ENCODE measurements around the gene MICALL1.

MICALL1 gene

DNA sequence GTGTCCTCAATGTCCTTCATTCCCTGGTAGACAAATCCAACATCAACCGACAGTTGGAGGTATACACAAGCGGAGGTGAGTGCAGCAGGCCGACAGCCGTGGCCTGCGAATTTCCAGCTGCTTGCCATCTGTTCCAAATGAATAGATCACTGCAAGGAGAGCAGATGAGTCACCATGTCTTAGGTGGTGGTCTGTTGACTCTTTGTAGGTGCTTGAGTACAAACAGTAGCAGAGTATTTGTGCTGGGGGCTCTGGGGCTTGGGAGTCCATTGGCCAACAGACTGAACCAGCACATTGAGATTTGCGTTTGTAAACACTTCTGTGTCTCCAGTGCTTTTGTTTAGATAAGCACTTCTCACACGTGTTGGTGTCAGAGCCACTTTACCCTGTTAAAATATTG, 35.8 kb upstream of the MICALL1 start:
- no CpG with 5 or more reads among the region's 7 CpGs for WGBS (ENCODE audit: extremely low coverage, insufficient coverage, low lambda C conversion rate)
- Histone ChIP-seq H3K9ac (ENCODE audit: low read length) (no peak overlapping the region), H2BK5ac (ENCODE audit: low read length) (no peak overlapping the region), H3K4ac (ENCODE audit: low read depth, low read length) (no peak overlapping the region), H3K4me2 (ENCODE audit: low read length) (no peak overlapping the region), H3K23ac (ENCODE audit: low read length) (no peak overlapping the region), H3K79me1 (ENCODE audit: low read length) (peaks cover 4% of the 10 kb centered on the region), H2BK120ac (ENCODE audit: low read depth, low read length) (no peak overlapping the region), H3K79me2 (ENCODE audit: control insufficient read depth, insufficient read depth, low read length) (no peaks in the 10 kb centered on the region), H3K4me1 (ENCODE audit: control insufficient read depth, low read depth, low read length) (no peaks in the 10 kb centered on the region), H3K18ac (ENCODE audit: low read length) (no peak overlapping the region), H3K56ac (ENCODE audit: low read length) (no peak overlapping the region), H3K4me3 (ENCODE audit: low read length) (no peak overlapping the region), H2AK5ac (ENCODE audit: low read length) (no peak overlapping the region), H3K27me3 (ENCODE audit: insufficient read depth, low read length, poor library complexity) (no peaks in the 10 kb centered on the region), H4K8ac (ENCODE audit: low read depth, low read length) (no peak overlapping the region), H3K36me3 (ENCODE audit: control insufficient read depth, insufficient read depth, low read length) (peaks cover 29% of the 10 kb centered on the region), H2BK15ac (replicated peaks; ENCODE audit: low read depth) (no peak overlapping the region), H4K5ac (ENCODE audit: low read length) (no peak overlapping the region), H3K27ac (ENCODE audit: low read depth, low read length) (no peak overlapping the region)
- DNase-seq: no peak

- no CpG with 5 or more reads among the region's 6 CpGs for WGBS (ENCODE audit: extremely low coverage, insufficient coverage, low lambda C conversion rate)
- H2BK120ac ChIP-seq (ENCODE audit: low read depth, low read length): no peak overlapping the region
- H3K4me3 ChIP-seq (ENCODE audit: low read length): no peak overlapping the region
- no peak overlapping the region for H3K27ac ChIP-seq (ENCODE audit: low read depth, low read length)
- H3K18ac ChIP-seq (ENCODE audit: low read length): no peak overlapping the region
- no peak overlapping the region for H2AK5ac ChIP-seq (ENCODE audit: low read length)
- H3K4ac ChIP-seq (ENCODE audit: low read depth, low read length): no peak overlapping the region
- no peak overlapping the region for H4K8ac ChIP-seq (ENCODE audit: low read depth, low read length)
- H3K23ac ChIP-seq (ENCODE audit: low read length): no peak overlapping the region
- peaks cover 16% of the 10 kb centered on the region for H3K36me3 ChIP-seq (ENCODE audit: control insufficient read depth, insufficient read depth, low read length)
- no peak overlapping the region for H2BK15ac ChIP-seq (replicated peaks; ENCODE audit: low read depth)
- no peaks in the 10 kb centered on the region for H3K4me1 ChIP-seq (ENCODE audit: control insufficient read depth, low read depth, low read length)
- peaks cover 3% of the 10 kb centered on the region for H3K79me2 ChIP-seq (ENCODE audit: control insufficient read depth, insufficient read depth, low read length)
- H3K27me3 ChIP-seq (ENCODE audit: insufficient read depth, low read length, poor library complexity): no peaks in the 10 kb centered on the region
- H3K79me1 ChIP-seq (ENCODE audit: low read length): peaks cover 2% of the 10 kb centered on the region
- no peak overlapping the region for H4K5ac ChIP-seq (ENCODE audit: low read length)
- H2BK5ac ChIP-seq (ENCODE audit: low read length): no peak overlapping the region
- no peak for DNase-seq
- no peak overlapping the region for H3K56ac ChIP-seq (ENCODE audit: low read length)
- H3K9ac ChIP-seq (ENCODE audit: low read length): no peak overlapping the region
- no peak overlapping the region for H3K4me2 ChIP-seq (ENCODE audit: low read length)
These were observed 25.2 kb upstream of the MICALL1 start for GRCh38 chr22:37880668-37881440.

DNA sequence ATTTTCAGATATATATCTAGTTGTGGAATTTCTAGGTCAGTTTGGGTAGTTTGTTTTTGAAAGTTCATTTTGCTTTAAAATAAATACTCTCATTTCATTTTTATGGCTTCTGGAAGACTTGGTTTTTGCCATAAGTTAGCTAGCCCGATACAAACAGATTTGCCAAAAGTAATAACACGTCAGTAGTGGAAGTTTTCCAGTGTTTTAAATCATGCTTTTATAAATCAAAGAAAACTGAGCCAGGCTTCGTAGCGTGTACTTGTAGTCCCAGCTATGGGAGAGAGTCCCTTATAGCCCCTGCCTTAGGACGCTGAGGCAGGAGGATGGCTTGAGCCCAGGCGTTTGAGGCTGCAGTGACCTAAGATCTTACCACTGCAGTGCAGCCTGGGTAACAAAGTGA, 21.7 kb upstream of the MICALL1 start:
- Histone ChIP-seq H3K27me3 (ENCODE audit: insufficient read depth, low read length, poor library complexity) (no peaks in the 10 kb centered on the region), H3K79me2 (ENCODE audit: control insufficient read depth, insufficient read depth, low read length) (peaks cover 3% of the 10 kb centered on the region), H3K23ac (ENCODE audit: low read length) (no peak overlapping the region), H2BK15ac (replicated peaks; ENCODE audit: low read depth) (no peak overlapping the region), H2BK5ac (ENCODE audit: low read length) (no peak overlapping the region), H3K4me3 (ENCODE audit: low read length) (no peak overlapping the region), H4K8ac (ENCODE audit: low read depth, low read length) (no peak overlapping the region), H4K5ac (ENCODE audit: low read length) (no peak overlapping the region), H3K9ac (ENCODE audit: low read length) (no peak overlapping the region), H3K18ac (ENCODE audit: low read length) (no peak overlapping the region), H2BK120ac (ENCODE audit: low read depth, low read length) (no peak overlapping the region), H3K4me2 (ENCODE audit: low read length) (no peak overlapping the region), H3K27ac (ENCODE audit: low read depth, low read length) (no peak overlapping the region), H2AK5ac (ENCODE audit: low read length) (no peak overlapping the region), H3K36me3 (ENCODE audit: control insufficient read depth, insufficient read depth, low read length) (peaks cover 17% of the 10 kb centered on the region), H3K56ac (ENCODE audit: low read length) (no peak overlapping the region), H3K4me1 (ENCODE audit: control insufficient read depth, low read depth, low read length) (no peaks in the 10 kb centered on the region), H3K4ac (ENCODE audit: low read depth, low read length) (no peak overlapping the region), H3K79me1 (ENCODE audit: low read length) (peaks cover 3% of the 10 kb centered on the region)
- no peak for DNase-seq
- no CpG with 5 or more reads among the region's 6 CpGs for WGBS (ENCODE audit: extremely low coverage, insufficient coverage, low lambda C conversion rate)

GRCh38 chr22:37887584-37888378, 18.3 kb upstream of the MICALL1 start:
- Histone ChIP-seq H3K27me3 (ENCODE audit: insufficient read depth, low read length, poor library complexity) (no peaks in the 10 kb centered on the region), H3K4ac (ENCODE audit: low read depth, low read length) (no peak overlapping the region), H3K4me3 (ENCODE audit: low read length) (no peak overlapping the region), H4K8ac (ENCODE audit: low read depth, low read length) (no peak overlapping the region), H3K18ac (ENCODE audit: low read length) (no peak overlapping the region), H2AK5ac (ENCODE audit: low read length) (no peak overlapping the region), H2BK5ac (ENCODE audit: low read length) (no peak overlapping the region), H3K56ac (ENCODE audit: low read length) (peak overlapping the region; percentile 34), H3K79me1 (ENCODE audit: low read length) (peaks cover 3% of the 10 kb centered on the region), H3K23ac (ENCODE audit: low read length) (no peak overlapping the region), H2BK120ac (ENCODE audit: low read depth, low read length) (no peak overlapping the region), H4K5ac (ENCODE audit: low read length) (no peak overlapping the region), H3K9ac (ENCODE audit: low read length) (no peak overlapping the region), H2BK15ac (replicated peaks; ENCODE audit: low read depth) (no peak overlapping the region), H3K36me3 (ENCODE audit: control insufficient read depth, insufficient read depth, low read length) (peaks cover 20% of the 10 kb centered on the region), H3K79me2 (ENCODE audit: control insufficient read depth, insufficient read depth, low read length) (peaks cover 2% of the 10 kb centered on the region), H3K4me2 (ENCODE audit: low read length) (no peak overlapping the region), H3K27ac (ENCODE audit: low read depth, low read length) (peak overlapping the region; percentile 75), H3K4me1 (ENCODE audit: control insufficient read depth, low read depth, low read length) (no peaks in the 10 kb centered on the region)
- WGBS (ENCODE audit: extremely low coverage, insufficient coverage, low lambda C conversion rate): no CpG with 5 or more reads among the region's 6 CpGs
- peak; percentile 99 for DNase-seq

DNA sequence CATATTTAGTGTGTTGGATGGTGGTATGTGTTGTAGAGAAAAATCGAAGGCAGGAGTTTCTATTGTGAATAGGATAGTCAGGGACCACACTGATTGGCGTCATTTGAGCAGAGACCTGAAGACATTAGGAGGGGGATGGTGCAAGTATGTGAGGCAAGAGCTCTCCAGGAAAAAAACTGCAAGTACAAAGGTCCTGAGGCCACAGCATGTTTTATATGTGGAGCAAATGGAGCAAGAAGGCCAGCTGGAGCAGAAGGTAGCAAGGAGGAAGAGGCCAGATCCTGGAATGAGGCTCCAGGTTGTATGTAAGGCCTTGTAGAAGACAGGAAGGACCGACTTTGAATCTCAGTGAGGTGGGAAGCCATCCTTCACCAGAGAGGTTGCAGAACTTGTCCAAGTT, 14.2 kb upstream of the MICALL1 start:
- Histone ChIP-seq H2AK5ac (ENCODE audit: low read length) (no peak overlapping the region), H3K18ac (ENCODE audit: low read length) (no peak overlapping the region)

More for the DNA sequence above, 14.2 kb upstream of the MICALL1 start:
- Histone ChIP-seq H3K36me3 (ENCODE audit: control insufficient read depth, insufficient read depth, low read length) (peaks cover 13% of the 10 kb centered on the region), H3K27ac (ENCODE audit: low read depth, low read length) (no peak overlapping the region), H3K27me3 (ENCODE audit: insufficient read depth, low read length, poor library complexity) (no peaks in the 10 kb centered on the region), H3K56ac (ENCODE audit: low read length) (no peak overlapping the region), H3K4me2 (ENCODE audit: low read length) (no peak overlapping the region), H2BK5ac (ENCODE audit: low read length) (no peak overlapping the region), H3K4me1 (ENCODE audit: control insufficient read depth, low read depth, low read length) (peaks cover 28% of the 10 kb centered on the region), H3K79me1 (ENCODE audit: low read length) (no peaks in the 10 kb centered on the region), H2BK120ac (ENCODE audit: low read depth, low read length) (no peak overlapping the region), H3K9ac (ENCODE audit: low read length) (no peak overlapping the region), H2BK15ac (replicated peaks; ENCODE audit: low read depth) (no peak overlapping the region), H3K4ac (ENCODE audit: low read depth, low read length) (no peak overlapping the region), H4K8ac (ENCODE audit: low read depth, low read length) (no peak overlapping the region), H4K5ac (ENCODE audit: low read length) (no peak overlapping the region), H3K23ac (ENCODE audit: low read length) (no peak overlapping the region), H3K79me2 (ENCODE audit: control insufficient read depth, insufficient read depth, low read length) (no peaks in the 10 kb centered on the region), H3K4me3 (ENCODE audit: low read length) (no peak overlapping the region)
- DNase-seq: no peak
- 100% methylated on average over 1 of the region's 3 CpGs for WGBS (ENCODE audit: extremely low coverage, insufficient coverage, low lambda C conversion rate)

Data from mesendoderm (in vitro differentiated cells).